ENCODE results near the gene TNS3.

DNA sequence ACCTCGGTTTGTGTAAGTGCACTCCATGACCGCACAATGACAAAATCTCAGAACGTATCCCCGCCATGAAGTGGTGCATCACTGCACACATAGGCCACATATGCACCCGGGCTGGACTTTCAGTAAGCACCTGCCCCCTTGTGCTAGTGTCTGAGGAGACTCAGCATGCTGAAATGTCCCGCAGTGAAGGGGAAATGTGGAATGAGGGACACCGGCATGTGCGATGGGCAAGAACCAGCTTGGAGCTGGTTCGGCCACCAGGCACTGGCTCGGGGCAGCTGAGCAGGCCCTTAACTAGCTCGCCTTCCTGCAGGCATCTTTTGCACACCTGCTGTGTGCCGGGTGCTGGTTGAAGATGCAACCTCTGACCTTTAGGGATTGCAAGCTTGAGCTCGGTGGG, 49.8 kb upstream of the TNS3 start:
- TF ChIP-seq, protein P1, sequence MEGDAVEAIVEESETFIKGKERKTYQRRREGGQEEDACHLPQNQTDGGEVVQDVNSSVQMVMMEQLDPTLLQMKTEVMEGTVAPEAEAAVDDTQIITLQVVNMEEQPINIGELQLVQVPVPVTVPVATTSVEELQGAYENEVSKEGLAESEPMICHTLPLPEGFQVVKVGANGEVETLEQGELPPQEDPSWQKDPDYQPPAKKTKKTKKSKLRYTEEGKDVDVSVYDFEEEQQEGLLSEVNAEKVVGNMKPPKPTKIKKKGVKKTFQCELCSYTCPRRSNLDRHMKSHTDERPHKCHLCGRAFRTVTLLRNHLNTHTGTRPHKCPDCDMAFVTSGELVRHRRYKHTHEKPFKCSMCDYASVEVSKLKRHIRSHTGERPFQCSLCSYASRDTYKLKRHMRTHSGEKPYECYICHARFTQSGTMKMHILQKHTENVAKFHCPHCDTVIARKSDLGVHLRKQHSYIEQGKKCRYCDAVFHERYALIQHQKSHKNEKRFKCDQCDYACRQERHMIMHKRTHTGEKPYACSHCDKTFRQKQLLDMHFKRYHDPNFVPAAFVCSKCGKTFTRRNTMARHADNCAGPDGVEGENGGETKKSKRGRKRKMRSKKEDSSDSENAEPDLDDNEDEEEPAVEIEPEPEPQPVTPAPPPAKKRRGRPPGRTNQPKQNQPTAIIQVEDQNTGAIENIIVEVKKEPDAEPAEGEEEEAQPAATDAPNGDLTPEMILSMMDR (IDR thresholded peaks at IDR 0.05; ENCODE audit: low read depth, low read length), result no peak
- TF ChIP-seq, protein P2, sequence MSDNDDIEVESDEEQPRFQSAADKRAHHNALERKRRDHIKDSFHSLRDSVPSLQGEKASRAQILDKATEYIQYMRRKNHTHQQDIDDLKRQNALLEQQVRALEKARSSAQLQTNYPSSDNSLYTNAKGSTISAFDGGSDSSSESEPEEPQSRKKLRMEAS (IDR thresholded peaks at IDR 0.05; ENCODE audit: low read depth, low read length), result no peak
- no peak for TF ChIP-seq POLR2A (IDR thresholded peaks at IDR 0.05; ENCODE audit: extremely low read depth, insufficient read length)
- no peak for TF ChIP-seq MYC (IDR thresholded peaks at IDR 0.05; ENCODE audit: low read depth, low read length)
